Measurements from ENCODE around the gene CDH22.

The CDH22 gene

DNA sequence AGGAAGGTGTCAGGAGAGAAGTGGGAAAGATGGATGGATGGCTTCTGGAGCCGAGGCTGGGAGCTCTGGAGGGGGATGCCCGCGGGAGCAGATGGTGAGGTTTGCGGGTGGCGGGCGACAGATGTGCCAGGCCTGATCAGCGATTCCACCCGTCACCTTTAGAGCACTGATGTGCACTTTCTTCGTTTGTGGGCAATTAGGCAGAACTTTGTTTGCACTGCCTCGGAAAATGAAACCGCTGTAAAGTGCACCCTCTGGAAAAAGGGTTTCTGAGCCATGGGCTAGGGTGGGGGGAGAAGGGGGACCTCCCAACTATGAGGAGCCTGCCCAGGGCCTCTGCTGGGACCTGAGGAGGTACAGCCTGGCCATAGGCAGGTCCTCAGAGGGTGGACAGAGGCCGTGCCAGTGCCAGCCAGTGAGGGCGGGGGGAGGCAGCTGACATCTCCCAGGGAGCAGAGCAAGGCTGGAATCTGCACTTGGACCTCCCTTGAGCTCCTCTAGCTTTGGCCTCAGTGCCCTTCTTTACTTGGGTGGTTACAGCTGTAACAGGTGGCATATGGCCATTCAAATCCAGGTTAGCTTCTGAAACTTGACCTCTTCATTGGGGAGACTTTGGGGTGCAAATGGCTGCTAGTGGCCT lies 131.4 kb downstream of the CDH22 start:
- no peak overlapping the region for H3K9ac ChIP-seq (ENCODE audit: low read depth in 1 of 2, low read length in 2 of 2)
- H3K36me3 ChIP-seq (ENCODE audit: control insufficient read depth in 1 of 2, insufficient read depth in 2 of 2, low read length in 2 of 2) = no peaks in the 10 kb centered on the region
- peaks cover 32 to 38% of the 10 kb centered on the region in 2 donors for H3K27me3 ChIP-seq (ENCODE audit: control insufficient read depth in 1 of 2, insufficient read depth in 2 of 2, low read length in 2 of 2)
- H3K4me1 ChIP-seq (ENCODE audit: control insufficient read depth in 1 of 2, insufficient read depth in 2 of 2, low read length in 2 of 2) = no peaks in the 10 kb centered on the region
- no peaks in the 10 kb centered on the region for H3K9me3 ChIP-seq (ENCODE audit: control insufficient read depth in 1 of 2, low read length in 2 of 2)
- H3K4me3 ChIP-seq (ENCODE audit: low read depth in 1 of 2, low read length in 2 of 2) = no peak overlapping the region
- H3K27ac ChIP-seq (ENCODE audit: low read depth, low read length) = no peak overlapping the region

DNA sequence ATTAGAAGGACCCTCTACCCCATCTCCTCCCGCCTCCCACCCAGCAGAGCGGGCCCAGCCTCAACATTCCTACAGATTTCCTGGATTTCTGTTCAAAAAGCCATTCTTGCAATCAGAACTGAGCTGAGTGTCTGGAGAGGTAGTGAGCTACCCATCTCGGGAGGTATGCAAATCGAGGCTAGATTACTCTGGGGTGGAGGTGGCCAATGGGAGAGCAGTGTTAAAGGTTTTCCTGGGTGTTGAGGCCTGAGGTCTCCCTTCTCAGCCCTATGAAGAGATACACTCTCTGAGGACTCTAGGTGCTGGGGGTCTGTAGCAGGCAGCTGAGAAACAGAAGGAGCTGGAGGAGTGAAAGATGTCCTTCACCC lies 133.2 kb downstream of the CDH22 start:
- H3K27me3 ChIP-seq (ENCODE audit: control insufficient read depth in 1 of 2, insufficient read depth in 2 of 2, low read length in 2 of 2) = peaks cover 31 to 34% of the 10 kb centered on the region in 2 donors

DNA sequence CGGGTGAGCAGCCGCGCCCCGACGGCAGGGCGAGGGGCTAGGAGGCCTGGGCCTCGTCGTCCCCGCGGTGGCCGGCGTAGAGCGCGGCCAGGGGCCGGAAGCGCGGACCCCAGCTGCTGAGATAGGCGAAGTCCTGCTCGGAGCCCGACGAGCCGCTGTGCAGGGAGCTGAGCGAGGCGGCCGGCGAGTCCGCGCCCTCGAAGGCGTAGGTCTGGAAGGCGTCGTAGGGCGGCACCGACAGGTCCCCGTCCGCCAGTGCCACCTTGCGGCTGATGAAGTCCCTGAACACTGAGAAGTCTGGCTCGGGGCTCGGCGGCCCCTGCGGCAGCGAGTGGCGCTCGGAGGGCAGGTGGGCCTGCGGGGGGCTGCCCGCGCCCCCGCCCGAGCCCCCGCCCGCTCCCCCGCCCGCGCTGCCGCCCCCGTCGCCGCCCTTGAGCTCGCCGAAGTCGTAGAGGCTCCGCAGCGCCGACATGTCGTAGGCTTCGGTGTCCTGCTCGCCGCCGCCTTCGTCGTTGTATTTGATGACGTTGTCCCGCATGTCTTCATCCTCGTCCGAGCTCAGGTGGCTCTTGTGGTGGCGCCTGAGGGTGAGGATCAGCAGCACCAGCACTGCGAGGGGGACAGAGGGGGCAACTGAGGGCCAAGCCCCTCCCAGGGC lies 133.7 kb downstream of the CDH22 start:
- H3K9me3 ChIP-seq (ENCODE audit: control insufficient read depth in 1 of 2, low read length in 2 of 2) = no peaks in the 10 kb centered on the region
- H3K36me3 ChIP-seq (ENCODE audit: control insufficient read depth in 1 of 2, insufficient read depth in 2 of 2, low read length in 2 of 2) = no peaks in the 10 kb centered on the region
- peaks cover 27 to 34% of the 10 kb centered on the region in 2 donors for H3K27me3 ChIP-seq (ENCODE audit: control insufficient read depth in 1 of 2, insufficient read depth in 2 of 2, low read length in 2 of 2)
- no peak overlapping the region for H3K4me3 ChIP-seq (ENCODE audit: low read depth in 1 of 2, low read length in 2 of 2)
- no peaks in the 10 kb centered on the region for H3K4me1 ChIP-seq (ENCODE audit: control insufficient read depth in 1 of 2, insufficient read depth in 2 of 2, low read length in 2 of 2)
- H3K9ac ChIP-seq (ENCODE audit: low read depth in 1 of 2, low read length in 2 of 2) = no peak overlapping the region
- H3K27ac ChIP-seq (ENCODE audit: low read depth, low read length) = no peak overlapping the region

More for the DNA sequence above, 133.2 kb downstream of the CDH22 start:
- Histone ChIP-seq H3K9me3 (ENCODE audit: control insufficient read depth in 1 of 2, low read length in 2 of 2) (no peaks in the 10 kb centered on the region), H3K27ac (ENCODE audit: low read depth, low read length) (no peak overlapping the region), H3K4me1 (ENCODE audit: control insufficient read depth in 1 of 2, insufficient read depth in 2 of 2, low read length in 2 of 2) (no peaks in the 10 kb centered on the region), H3K9ac (ENCODE audit: low read depth in 1 of 2, low read length in 2 of 2) (no peak overlapping the region), H3K4me3 (ENCODE audit: low read depth in 1 of 2, low read length in 2 of 2) (no peak overlapping the region), H3K36me3 (ENCODE audit: control insufficient read depth in 1 of 2, insufficient read depth in 2 of 2, low read length in 2 of 2) (no peaks in the 10 kb centered on the region)

DNA sequence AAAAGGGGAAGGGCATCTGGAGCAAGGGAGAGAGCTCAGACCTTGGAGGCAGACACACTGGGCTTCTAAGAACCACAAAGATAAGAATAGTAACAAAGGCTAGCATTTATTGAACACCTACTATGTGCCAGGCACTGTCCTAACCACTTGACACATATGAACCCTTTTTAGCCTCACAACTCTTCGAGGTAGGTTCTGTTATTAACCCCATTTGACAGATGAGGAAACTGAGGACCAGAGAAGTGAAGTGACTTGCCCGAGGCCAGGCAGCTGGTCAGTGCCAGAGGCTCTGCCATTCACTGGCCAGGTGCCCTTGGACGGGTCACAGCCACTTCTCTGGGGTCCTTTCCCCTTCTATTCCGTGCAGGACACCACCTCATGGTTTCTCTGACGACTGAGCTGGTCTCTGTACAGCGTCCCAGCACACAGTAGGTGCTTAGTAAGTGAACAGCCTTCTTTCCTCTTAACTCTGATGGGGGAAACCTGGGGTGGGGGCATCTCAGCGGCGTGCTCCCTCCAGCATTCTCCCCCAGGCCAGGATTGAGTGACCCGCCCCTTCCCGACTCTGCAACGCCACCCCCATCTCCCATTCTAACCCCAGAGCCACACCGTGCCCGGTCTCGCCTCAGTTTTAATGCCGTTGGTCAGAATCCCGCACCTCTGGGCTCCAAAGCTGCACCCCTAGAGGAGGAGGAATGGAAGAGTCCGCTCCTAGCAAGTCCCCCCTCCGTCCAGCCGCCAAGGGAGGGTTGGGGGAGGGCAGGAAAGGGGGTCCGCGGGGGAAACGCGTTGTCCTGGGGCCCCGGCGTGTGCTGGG lies 134.4 kb downstream of the CDH22 start:
- Histone ChIP-seq H3K9ac (ENCODE audit: low read depth in 1 of 2, low read length in 2 of 2) (no peak overlapping the region), H3K9me3 (ENCODE audit: control insufficient read depth in 1 of 2, low read length in 2 of 2) (no peaks in the 10 kb centered on the region), H3K4me3 (ENCODE audit: low read depth in 1 of 2, low read length in 2 of 2) (no peak overlapping the region), H3K4me1 (ENCODE audit: control insufficient read depth in 1 of 2, insufficient read depth in 2 of 2, low read length in 2 of 2) (no peaks in the 10 kb centered on the region), H3K27me3 (ENCODE audit: control insufficient read depth in 1 of 2, insufficient read depth in 2 of 2, low read length in 2 of 2) (peaks cover 27 to 34% of the 10 kb centered on the region in 2 donors), H3K36me3 (ENCODE audit: control insufficient read depth in 1 of 2, insufficient read depth in 2 of 2, low read length in 2 of 2) (no peaks in the 10 kb centered on the region), H3K27ac (ENCODE audit: low read depth, low read length) (no peak overlapping the region)

DNA sequence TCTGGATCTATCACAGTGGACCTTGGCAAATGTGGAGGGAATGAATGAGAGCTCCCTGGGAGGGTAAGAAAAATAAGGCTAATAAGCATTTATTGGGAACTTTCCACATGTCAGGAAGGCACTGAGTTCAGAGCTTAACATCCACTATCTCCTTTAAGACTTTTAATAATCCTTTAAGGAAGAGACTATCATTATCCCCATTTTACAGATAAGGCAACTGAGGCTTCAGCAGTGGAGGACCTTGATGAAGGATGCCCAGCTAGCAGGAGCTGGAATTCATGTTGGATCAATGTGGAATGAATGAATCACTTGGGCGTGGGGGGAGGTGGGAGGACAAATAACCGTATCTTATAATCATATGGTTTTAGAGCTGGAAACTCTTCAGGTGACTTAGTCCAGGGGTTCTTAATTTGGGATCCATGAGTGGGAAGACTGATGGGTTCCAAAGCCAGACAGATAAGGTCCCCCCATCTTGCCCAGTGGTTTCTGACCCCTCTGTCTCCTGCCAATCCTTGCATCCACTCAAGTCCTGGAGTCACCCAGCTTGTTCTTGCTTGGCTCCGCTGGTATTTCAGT lies 135.2 kb downstream of the CDH22 start:
- Histone ChIP-seq H3K36me3 (ENCODE audit: control insufficient read depth in 1 of 2, insufficient read depth in 2 of 2, low read length in 2 of 2) (no peaks in the 10 kb centered on the region), H3K27me3 (ENCODE audit: control insufficient read depth in 1 of 2, insufficient read depth in 2 of 2, low read length in 2 of 2) (peaks cover 27 to 34% of the 10 kb centered on the region in 2 donors), H3K4me3 (ENCODE audit: low read depth in 1 of 2, low read length in 2 of 2) (no peak overlapping the region), H3K9me3 (ENCODE audit: control insufficient read depth in 1 of 2, low read length in 2 of 2) (no peaks in the 10 kb centered on the region), H3K27ac (ENCODE audit: low read depth, low read length) (no peak overlapping the region), H3K4me1 (ENCODE audit: control insufficient read depth in 1 of 2, insufficient read depth in 2 of 2, low read length in 2 of 2) (no peaks in the 10 kb centered on the region), H3K9ac (ENCODE audit: low read depth in 1 of 2, low read length in 2 of 2) (no peak overlapping the region)

DNA sequence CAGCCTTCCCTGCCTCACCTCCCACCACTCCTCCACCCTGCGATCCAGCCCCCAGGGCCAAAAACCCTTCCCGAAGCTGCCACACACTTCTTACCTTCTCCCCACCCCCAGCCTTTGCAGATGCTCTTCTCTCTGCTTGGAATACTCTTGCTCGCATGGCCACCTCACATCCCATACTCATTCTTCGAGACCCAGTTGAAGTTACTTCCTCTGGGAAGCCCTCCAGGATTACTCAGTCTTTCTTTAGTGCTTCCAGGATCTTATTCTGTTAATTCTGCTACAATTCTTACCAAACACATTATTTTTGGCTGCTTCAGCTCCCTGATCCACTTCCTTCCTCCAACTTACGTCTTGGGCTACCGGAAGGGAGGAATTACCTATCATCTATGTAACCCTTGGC lies 135.8 kb downstream of the CDH22 start:
- H3K36me3 ChIP-seq (ENCODE audit: control insufficient read depth in 1 of 2, insufficient read depth in 2 of 2, low read length in 2 of 2) = no peaks in the 10 kb centered on the region
- no peak overlapping the region for H3K27ac ChIP-seq (ENCODE audit: low read depth, low read length)
- no peaks in the 10 kb centered on the region for H3K4me1 ChIP-seq (ENCODE audit: control insufficient read depth in 1 of 2, insufficient read depth in 2 of 2, low read length in 2 of 2)
- no peak overlapping the region for H3K9ac ChIP-seq (ENCODE audit: low read depth in 1 of 2, low read length in 2 of 2)
- H3K27me3 ChIP-seq (ENCODE audit: control insufficient read depth in 1 of 2, insufficient read depth in 2 of 2, low read length in 2 of 2) = peaks cover 27 to 34% of the 10 kb centered on the region in 2 donors
- no peaks in the 10 kb centered on the region for H3K9me3 ChIP-seq (ENCODE audit: control insufficient read depth in 1 of 2, low read length in 2 of 2)
- no peak overlapping the region for H3K4me3 ChIP-seq (ENCODE audit: low read depth in 1 of 2, low read length in 2 of 2)

DNA sequence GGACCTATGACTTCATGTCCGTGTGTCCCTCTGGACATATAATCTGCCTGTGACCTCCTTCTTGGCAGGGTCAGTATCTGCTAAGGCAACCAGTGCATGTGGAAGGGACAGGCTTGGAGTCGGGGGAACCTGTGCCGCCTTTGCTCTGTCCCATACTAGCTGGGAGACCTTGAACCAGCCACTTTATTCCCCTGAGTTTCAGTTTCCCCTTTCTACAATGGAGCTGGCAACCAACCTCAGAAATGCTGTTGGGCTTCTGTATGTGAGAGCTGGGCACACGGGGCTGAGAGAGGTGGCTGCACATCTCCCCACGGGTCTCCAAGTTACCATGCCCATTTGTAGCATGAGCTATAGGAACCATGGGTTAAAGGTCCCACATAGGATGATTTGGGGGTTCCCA lies 136.4 kb downstream of the CDH22 start:
- Histone ChIP-seq H3K36me3 (ENCODE audit: control insufficient read depth in 1 of 2, insufficient read depth in 2 of 2, low read length in 2 of 2) (no peaks in the 10 kb centered on the region), H3K9me3 (ENCODE audit: control insufficient read depth in 1 of 2, low read length in 2 of 2) (peaks cover 0 to 3% of the 10 kb centered on the region in 2 donors), H3K4me1 (ENCODE audit: control insufficient read depth in 1 of 2, insufficient read depth in 2 of 2, low read length in 2 of 2) (no peaks in the 10 kb centered on the region), H3K27me3 (ENCODE audit: control insufficient read depth in 1 of 2, insufficient read depth in 2 of 2, low read length in 2 of 2) (peaks cover 27 to 34% of the 10 kb centered on the region in 2 donors), H3K9ac (ENCODE audit: low read depth in 1 of 2, low read length in 2 of 2) (no peak overlapping the region), H3K4me3 (ENCODE audit: low read depth in 1 of 2, low read length in 2 of 2) (no peak overlapping the region), H3K27ac (ENCODE audit: low read depth, low read length) (no peak overlapping the region)

DNA sequence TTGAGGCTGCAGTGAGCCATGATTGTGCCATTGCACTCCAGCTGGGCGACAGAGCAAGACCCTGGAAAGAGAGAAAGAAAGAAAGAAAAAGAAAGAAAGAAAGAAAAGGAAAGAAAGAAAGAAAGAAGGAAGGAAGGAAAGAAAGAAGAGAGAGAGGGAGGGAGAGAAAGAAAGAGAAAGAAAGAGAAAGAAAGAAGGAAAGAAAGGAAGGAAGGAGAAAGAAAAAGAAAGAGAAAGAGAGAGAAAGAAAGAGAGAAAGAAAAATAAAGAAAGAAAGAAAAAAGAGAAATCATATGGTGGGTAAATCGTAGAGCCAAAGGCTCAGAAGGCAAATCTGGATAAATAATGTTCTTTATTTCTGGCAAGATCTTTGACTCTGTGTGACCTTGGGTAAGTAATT lies 136.8 kb downstream of the CDH22 start:
- no peaks in the 10 kb centered on the region for H3K36me3 ChIP-seq (ENCODE audit: control insufficient read depth in 1 of 2, insufficient read depth in 2 of 2, low read length in 2 of 2)
- no peak overlapping the region for H3K4me3 ChIP-seq (ENCODE audit: low read depth in 1 of 2, low read length in 2 of 2)
- H3K4me1 ChIP-seq (ENCODE audit: control insufficient read depth in 1 of 2, insufficient read depth in 2 of 2, low read length in 2 of 2) = no peaks in the 10 kb centered on the region
- peaks cover 0 to 4% of the 10 kb centered on the region in 2 donors for H3K9me3 ChIP-seq (ENCODE audit: control insufficient read depth in 1 of 2, low read length in 2 of 2)
- H3K9ac ChIP-seq (ENCODE audit: low read depth in 1 of 2, low read length in 2 of 2) = no peak overlapping the region
- peaks cover 27 to 30% of the 10 kb centered on the region in 2 donors for H3K27me3 ChIP-seq (ENCODE audit: control insufficient read depth in 1 of 2, insufficient read depth in 2 of 2, low read length in 2 of 2)
- H3K27ac ChIP-seq (ENCODE audit: low read depth, low read length) = no peak overlapping the region

DNA sequence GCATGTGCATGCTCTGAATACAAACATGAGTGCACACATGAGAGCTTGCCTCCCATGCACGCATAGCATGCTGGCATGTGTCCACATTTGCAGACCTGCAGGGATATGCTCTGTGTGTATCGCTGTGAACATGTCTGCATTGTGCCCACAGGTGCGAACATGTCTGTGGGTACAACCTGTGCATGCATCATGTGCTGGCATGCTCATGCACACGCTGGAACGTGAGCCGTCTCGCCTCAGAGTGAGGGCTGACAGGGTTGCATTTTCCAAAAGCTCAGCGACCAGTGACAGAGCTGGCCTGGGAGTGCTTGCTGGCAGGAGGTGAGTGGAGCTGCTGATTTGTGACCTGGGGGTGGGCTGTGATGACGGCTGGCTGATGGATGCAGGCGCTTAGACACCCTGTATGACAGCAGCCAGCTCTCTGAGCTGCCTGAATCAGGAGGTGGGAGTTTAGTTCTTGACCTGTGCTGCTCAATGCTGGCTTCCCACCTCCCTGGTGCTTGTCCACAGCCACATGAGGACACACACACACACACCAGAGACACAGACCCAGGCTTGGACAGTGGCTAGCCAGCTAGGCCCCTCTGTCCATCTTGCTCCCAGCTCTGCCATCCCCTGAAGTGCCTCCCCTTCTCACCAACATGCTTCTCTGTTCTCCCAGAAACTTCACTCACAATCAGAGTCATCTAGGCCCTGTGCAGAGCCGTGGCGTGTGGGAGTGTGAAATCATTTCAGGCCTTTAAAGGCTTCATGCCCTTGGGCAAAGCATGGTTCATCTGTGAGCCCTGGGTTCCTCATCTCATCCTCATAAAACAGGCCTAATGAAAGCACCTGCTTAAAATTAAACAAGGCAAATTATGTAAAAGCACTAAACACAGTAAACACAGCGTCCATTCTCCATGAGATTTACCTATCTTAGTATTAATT lies 138.8 kb downstream of the CDH22 start:
- no peak overlapping the region for H3K4me3 ChIP-seq (ENCODE audit: low read depth in 1 of 2, low read length in 2 of 2)
- H3K9me3 ChIP-seq (ENCODE audit: control insufficient read depth in 1 of 2, low read length in 2 of 2) = peaks cover 0 to 4% of the 10 kb centered on the region in 2 donors
- H3K36me3 ChIP-seq (ENCODE audit: control insufficient read depth in 1 of 2, insufficient read depth in 2 of 2, low read length in 2 of 2) = no peaks in the 10 kb centered on the region
- H3K27me3 ChIP-seq (ENCODE audit: control insufficient read depth in 1 of 2, insufficient read depth in 2 of 2, low read length in 2 of 2) = peaks cover 15 to 18% of the 10 kb centered on the region in 2 donors
- no peaks in the 10 kb centered on the region for H3K4me1 ChIP-seq (ENCODE audit: control insufficient read depth in 1 of 2, insufficient read depth in 2 of 2, low read length in 2 of 2)
- H3K27ac ChIP-seq (ENCODE audit: low read depth, low read length) = no peak overlapping the region
- no peak overlapping the region for H3K9ac ChIP-seq (ENCODE audit: low read depth in 1 of 2, low read length in 2 of 2)
